Stimulated activated CD4-positive, alpha-beta T cell treated with anti-CD3 and anti-CD28 coated beads, TNF-alpha, amount 100 ng/mL, for 24 hours (primary cell): ENCODE measurements around the gene RBM4B.

Source experiments
- DNase-seq, 3 experiments: peaks; one replicate each; pipeline ENCODE4 v3.0.0-alpha.2; 2020; ENCODE audit warnings: low read depth in 3 of 3

RBM4B gene

GRCh38 chr11:66706989-66707388 is 29.3 kb upstream of the RBM4B start:
- no peak for DNase-seq

- DNase-seq, result no peak
Observed at GRCh38 chr11:66705587-66706335, 28.1 kb upstream of the RBM4B start.

GRCh38 chr11:66704659-66705360 is 27.1 kb upstream of the RBM4B start:
- DNase-seq, result no peak

- no peak for DNase-seq
Observed at GRCh38 chr11:66701432-66702240, 23.9 kb upstream of the RBM4B start.

- no peak for DNase-seq
Observed at GRCh38 chr11:66700742-66701141, 23.1 kb upstream of the RBM4B start.

GRCh38 chr11:66700337-66700736 is 22.6 kb upstream of the RBM4B start:
- no peak for DNase-seq

GRCh38 chr11:66698491-66698890 is 20.8 kb upstream of the RBM4B start:
- no peak for DNase-seq

GRCh38 chr11:66697988-66698387 is 20.3 kb upstream of the RBM4B start:
- no peak for DNase-seq

GRCh38 chr11:66696146-66696545 is 18.5 kb upstream of the RBM4B start:
- DNase-seq, result no peak

GRCh38 chr11:66694732-66695207 is 17.1 kb upstream of the RBM4B start:
- peak; percentile 66 to 84 (median 77) for DNase-seq

- DNase-seq, result no peak
Observed at GRCh38 chr11:66694056-66694410, 16.3 kb upstream of the RBM4B start.

- DNase-seq, result no peak
Observed at GRCh38 chr11:66693356-66694055, 15.8 kb upstream of the RBM4B start.

GRCh38 chr11:66692871-66693331 is 15.2 kb upstream of the RBM4B start:
- no peak for DNase-seq

- DNase-seq, result no peak
Observed at GRCh38 chr11:66692446-66692845, 14.8 kb upstream of the RBM4B start.

- DNase-seq, result no peak
Observed at GRCh38 chr11:66691311-66691980, 13.8 kb upstream of the RBM4B start.

GRCh38 chr11:66689661-66690590 is 12.2 kb upstream of the RBM4B start:
- no peak for DNase-seq

GRCh38 chr11:66688561-66689534 is 11.2 kb upstream of the RBM4B start:
- no peak for DNase-seq

- DNase-seq, result no peak
Observed at GRCh38 chr11:66687831-66688281, 10.2 kb upstream of the RBM4B start.
